Sigmoid colon (tissue), 3 donors: ENCODE results near the gene S100A14.

Experiments
- CTCF ChIP-seq, 4 experiments: fragments of 450-650 bp in 3 of 4; fragments of 200-600 bp in 1 of 4; IDR thresholded peaks; one replicate each; pipeline ENCODE4 v1.5.1; 2016 to 2019; ENCODE audit warnings: antibody characterized with exemption in 4 of 4, mild to moderate bottlenecking in 3 of 4, moderate library complexity in 2 of 4
- POLR2A ChIP-seq, 2 donors: fragments of 450-650 bp; IDR thresholded peaks; one replicate each; pipeline ENCODE4 v1.6.1; 2016; ENCODE audit warnings: antibody characterized with exemption in 2 of 2, mild to moderate bottlenecking in 2 of 2, moderate library complexity in 2 of 2

GRCh38 chr1:153652805-153653500, 36.8 kb upstream of the S100A14 start:
- TF ChIP-seq CTCF (IDR thresholded peaks at IDR 0.05) = no peak
- TF ChIP-seq POLR2A (IDR thresholded peaks at IDR 0.05) = no peak
